IMR-90 (cell line): ENCODE measurements around the gene SLC13A1.

Experiments
- BHLHE40 ChIP-seq: fragments of 150-350 bp; IDR thresholded peaks from 2 replicates; pipeline ENCODE4 v1.6.1; 2016; ENCODE audit warnings: mild to moderate bottlenecking, low read depth, low read length
- ELK1 ChIP-seq: fragments of 150-350 bp; IDR thresholded peaks from 2 replicates; pipeline ENCODE4 v1.6.1; 2016; ENCODE audit warnings: low read depth, mild to moderate bottlenecking, low read length, moderate library complexity, borderline replicate concordance
- MAFK ChIP-seq: IDR thresholded peaks from 2 replicates; pipeline ENCODE4 v1.6.1; 2012; ENCODE audit warnings: low read depth, low read length, improper control_type of control experiment
- MAZ ChIP-seq: IDR thresholded peaks from 2 replicates; pipeline ENCODE4 v1.6.1; 2012; ENCODE audit warnings: low read depth, mild to moderate bottlenecking, low read length, improper control_type of control experiment, moderate library complexity, borderline replicate concordance
- POLR2A ChIP-seq: IDR thresholded peaks from 2 replicates; pipeline ENCODE4 v1.6.1; 2012; ENCODE audit warnings: mild to moderate bottlenecking, low read depth, low read length
- RAD21 ChIP-seq: IDR thresholded peaks from 2 replicates; pipeline ENCODE4 v1.6.1; 2012; ENCODE audit warnings: low read length, improper control_type of control experiment
- RCOR1 ChIP-seq: IDR thresholded peaks from 2 replicates; pipeline ENCODE4 v1.6.1; 2012; ENCODE audit warnings: mild to moderate bottlenecking, low read length, improper control_type of control experiment; ENCODE audit not compliant: insufficient replicate concordance
- RFX5 ChIP-seq: IDR thresholded peaks from 2 replicates; pipeline ENCODE4 v1.8.0; 2012; ENCODE audit warnings: low read depth, mild to moderate bottlenecking, low read length, moderate library complexity
- TF ChIP-seq, protein P1 (sequence below): conservative IDR thresholded peaks from 2 replicates; pipeline ENCODE4 v1.5.1; 2012; ENCODE audit warnings: mild to moderate bottlenecking, low read depth, low read length, improper control_type of control experiment
- TF ChIP-seq, protein P2 (sequence below): fragments of 150-350 bp; IDR thresholded peaks from 2 replicates; pipeline ENCODE4 v1.6.1; 2017; ENCODE audit warnings: mild to moderate bottlenecking, antibody characterized with exemption, low read length, low read depth

- TF ChIP-seq, protein P1, sequence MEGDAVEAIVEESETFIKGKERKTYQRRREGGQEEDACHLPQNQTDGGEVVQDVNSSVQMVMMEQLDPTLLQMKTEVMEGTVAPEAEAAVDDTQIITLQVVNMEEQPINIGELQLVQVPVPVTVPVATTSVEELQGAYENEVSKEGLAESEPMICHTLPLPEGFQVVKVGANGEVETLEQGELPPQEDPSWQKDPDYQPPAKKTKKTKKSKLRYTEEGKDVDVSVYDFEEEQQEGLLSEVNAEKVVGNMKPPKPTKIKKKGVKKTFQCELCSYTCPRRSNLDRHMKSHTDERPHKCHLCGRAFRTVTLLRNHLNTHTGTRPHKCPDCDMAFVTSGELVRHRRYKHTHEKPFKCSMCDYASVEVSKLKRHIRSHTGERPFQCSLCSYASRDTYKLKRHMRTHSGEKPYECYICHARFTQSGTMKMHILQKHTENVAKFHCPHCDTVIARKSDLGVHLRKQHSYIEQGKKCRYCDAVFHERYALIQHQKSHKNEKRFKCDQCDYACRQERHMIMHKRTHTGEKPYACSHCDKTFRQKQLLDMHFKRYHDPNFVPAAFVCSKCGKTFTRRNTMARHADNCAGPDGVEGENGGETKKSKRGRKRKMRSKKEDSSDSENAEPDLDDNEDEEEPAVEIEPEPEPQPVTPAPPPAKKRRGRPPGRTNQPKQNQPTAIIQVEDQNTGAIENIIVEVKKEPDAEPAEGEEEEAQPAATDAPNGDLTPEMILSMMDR: no peak
- no peak for TF ChIP-seq RCOR1
- TF ChIP-seq MAFK: no peak
- no peak for TF ChIP-seq MAZ
- TF ChIP-seq RAD21: no peak
- TF ChIP-seq, protein P2, sequence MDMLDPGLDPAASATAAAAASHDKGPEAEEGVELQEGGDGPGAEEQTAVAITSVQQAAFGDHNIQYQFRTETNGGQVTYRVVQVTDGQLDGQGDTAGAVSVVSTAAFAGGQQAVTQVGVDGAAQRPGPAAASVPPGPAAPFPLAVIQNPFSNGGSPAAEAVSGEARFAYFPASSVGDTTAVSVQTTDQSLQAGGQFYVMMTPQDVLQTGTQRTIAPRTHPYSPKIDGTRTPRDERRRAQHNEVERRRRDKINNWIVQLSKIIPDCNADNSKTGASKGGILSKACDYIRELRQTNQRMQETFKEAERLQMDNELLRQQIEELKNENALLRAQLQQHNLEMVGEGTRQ: no peak
- no peak for TF ChIP-seq POLR2A
- no peak for TF ChIP-seq BHLHE40
- no peak for TF ChIP-seq RFX5
- TF ChIP-seq ELK1: no peak
Measured at GRCh38 chr7:123218866-123219265, 19.1 kb upstream of the SLC13A1 start.
